Activated CD4-positive, CD25-positive, alpha-beta regulatory T cell treated with anti-CD3 and anti-CD28 coated beads, Interleukin-2, amount 50 U/mL, for 16 hours (primary cell): Measurements from ENCODE around the gene STOX2.

ENCODE experiments used
- DNase-seq: peaks from one replicate; pipeline ENCODE4 v3.0.0-alpha.2; 2020; ENCODE audit warnings: low read depth, low spot score

Gene STOX2

GRCh38 chr4:183905081-183905592 is at the start of gene STOX2:
STOX2 (plus strand) TSS chr4:183905307; CDS start chr4:183906791, 1,484 bp downstream.
- DNase-seq = no peak

- DNase-seq = no peak
Measured at GRCh38 chr4:183855323-183856190, 49.5 kb upstream of the STOX2 start.

- no peak for DNase-seq
Measured at GRCh38 chr4:183857040-183857439, 48.1 kb upstream of the STOX2 start.

GRCh38 chr4:183858011-183858615 is 47.0 kb upstream of the STOX2 start:
- no peak for DNase-seq

GRCh38 chr4:183860119-183860518 is 45.0 kb upstream of the STOX2 start:
- no peak for DNase-seq

GRCh38 chr4:183860731-183861130 is 44.4 kb upstream of the STOX2 start:
- DNase-seq = no peak

- DNase-seq = no peak
Measured at GRCh38 chr4:183861426-183861825, 43.7 kb upstream of the STOX2 start.

- DNase-seq = no peak
Measured at GRCh38 chr4:183863155-183863825, 41.8 kb upstream of the STOX2 start.

- no peak for DNase-seq
Measured at GRCh38 chr4:183867247-183867646, 37.9 kb upstream of the STOX2 start.

GRCh38 chr4:183870997-183871396 is 34.1 kb upstream of the STOX2 start:
- DNase-seq = no peak

- no peak for DNase-seq
Measured at GRCh38 chr4:183871581-183871980, 33.5 kb upstream of the STOX2 start.

GRCh38 chr4:183872531-183872930 is 32.6 kb upstream of the STOX2 start:
- no peak for DNase-seq

GRCh38 chr4:183873409-183874185 is 31.5 kb upstream of the STOX2 start:
- DNase-seq = no peak

- no peak for DNase-seq
Measured at GRCh38 chr4:183875251-183875825, 29.8 kb upstream of the STOX2 start.

- no peak for DNase-seq
Measured at GRCh38 chr4:183876268-183876934, 28.7 kb upstream of the STOX2 start.

- DNase-seq = no peak
Measured at GRCh38 chr4:183878251-183878970, 26.7 kb upstream of the STOX2 start.

GRCh38 chr4:183885205-183885720 is 19.8 kb upstream of the STOX2 start:
- no peak for DNase-seq

- DNase-seq = no peak
Measured at GRCh38 chr4:183887351-183887750, 17.8 kb upstream of the STOX2 start.

GRCh38 chr4:183888564-183888963 is 16.5 kb upstream of the STOX2 start:
- no peak for DNase-seq

GRCh38 chr4:183889190-183889589 is 15.9 kb upstream of the STOX2 start:
- DNase-seq = no peak
